ENCODE results near the gene ADTRP.
A peak's percentile ranks its signal among the peaks of the same experiment; 100 is the strongest.
"Not testable (repeated sequence)": the region's sequence is repeated elsewhere in the genome, so short reads cannot be mapped to it uniquely, and the experiment has no call there.

ADTRP gene

DNA sequence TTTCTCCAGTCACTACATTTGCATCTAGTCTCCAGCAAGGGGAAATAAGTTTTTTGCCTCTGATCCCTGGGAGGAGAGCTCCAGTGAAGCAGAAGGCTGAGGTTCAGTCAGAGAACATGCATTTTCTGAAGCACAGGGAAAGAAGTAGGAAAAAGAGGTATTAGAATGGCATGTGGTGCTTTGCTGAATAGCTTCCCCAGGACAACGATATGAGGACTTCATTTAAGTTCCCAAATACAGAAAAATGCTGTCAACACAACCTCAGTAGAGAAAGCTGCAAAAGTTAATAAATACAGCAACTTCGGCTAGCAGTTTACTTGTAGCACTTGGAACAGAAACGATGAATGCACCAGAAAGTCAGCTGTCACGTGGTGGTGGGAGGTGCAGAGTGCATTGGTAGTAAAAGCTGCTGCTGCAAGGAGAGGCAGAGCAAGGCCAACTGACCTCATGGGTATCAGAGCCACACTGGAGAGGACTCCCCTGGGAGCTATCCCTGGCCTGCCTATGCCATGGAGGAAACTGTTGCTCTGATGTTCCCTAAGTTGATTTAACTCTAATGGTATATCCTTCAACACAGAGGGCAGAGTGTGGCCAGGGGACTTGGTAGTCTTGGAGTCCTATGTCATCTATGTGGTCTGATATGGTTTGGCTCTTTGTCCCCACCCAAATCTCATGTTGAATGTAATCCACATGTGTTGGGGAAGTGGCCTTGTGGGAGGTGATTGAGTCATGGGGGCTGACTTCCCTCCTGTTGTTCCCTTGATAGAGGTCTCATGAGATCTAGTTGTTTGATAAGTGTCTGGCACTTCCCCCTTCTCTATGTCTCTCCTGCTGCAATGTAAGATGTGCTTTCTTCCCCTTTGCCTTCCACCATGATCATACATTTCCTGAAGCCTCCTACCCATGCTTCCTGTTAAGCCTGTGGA, 85.9 kb downstream of the ADTRP start:
- TF ChIP-seq, protein P1, sequence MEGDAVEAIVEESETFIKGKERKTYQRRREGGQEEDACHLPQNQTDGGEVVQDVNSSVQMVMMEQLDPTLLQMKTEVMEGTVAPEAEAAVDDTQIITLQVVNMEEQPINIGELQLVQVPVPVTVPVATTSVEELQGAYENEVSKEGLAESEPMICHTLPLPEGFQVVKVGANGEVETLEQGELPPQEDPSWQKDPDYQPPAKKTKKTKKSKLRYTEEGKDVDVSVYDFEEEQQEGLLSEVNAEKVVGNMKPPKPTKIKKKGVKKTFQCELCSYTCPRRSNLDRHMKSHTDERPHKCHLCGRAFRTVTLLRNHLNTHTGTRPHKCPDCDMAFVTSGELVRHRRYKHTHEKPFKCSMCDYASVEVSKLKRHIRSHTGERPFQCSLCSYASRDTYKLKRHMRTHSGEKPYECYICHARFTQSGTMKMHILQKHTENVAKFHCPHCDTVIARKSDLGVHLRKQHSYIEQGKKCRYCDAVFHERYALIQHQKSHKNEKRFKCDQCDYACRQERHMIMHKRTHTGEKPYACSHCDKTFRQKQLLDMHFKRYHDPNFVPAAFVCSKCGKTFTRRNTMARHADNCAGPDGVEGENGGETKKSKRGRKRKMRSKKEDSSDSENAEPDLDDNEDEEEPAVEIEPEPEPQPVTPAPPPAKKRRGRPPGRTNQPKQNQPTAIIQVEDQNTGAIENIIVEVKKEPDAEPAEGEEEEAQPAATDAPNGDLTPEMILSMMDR (conservative IDR thresholded peaks at IDR 0.05; ENCODE audit: low read depth, low read length), result no peak
- no peak for DNase-seq (ENCODE audit: low read depth)
- no peak overlapping the region for H3K4me3 ChIP-seq (ENCODE audit: low read length)

DNA sequence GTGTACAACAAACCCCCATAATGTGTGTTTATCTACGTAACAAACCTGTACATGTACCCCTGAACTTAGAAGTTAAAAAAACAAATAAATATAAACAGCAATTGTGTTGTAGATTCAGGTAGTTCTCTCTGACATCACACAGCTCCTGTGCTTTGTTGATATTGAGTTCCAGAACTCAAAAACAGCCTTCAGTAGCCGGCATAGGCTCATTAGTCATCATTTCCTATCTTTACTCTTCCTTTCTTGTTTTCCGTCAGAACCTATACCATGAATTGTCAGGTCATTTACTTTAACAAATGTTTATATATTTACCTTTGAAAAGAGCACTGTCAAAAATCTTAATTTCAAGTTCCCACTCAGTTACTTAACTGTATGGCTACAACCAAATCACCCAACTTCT, 88.8 kb downstream of the ADTRP start:
- H3K4me3 ChIP-seq (ENCODE audit: low read length), result no peak overlapping the region
- DNase-seq (ENCODE audit: low read depth), result no peak
- TF ChIP-seq, protein P1 (conservative IDR thresholded peaks at IDR 0.05; ENCODE audit: low read depth, low read length), result no peak

DNA sequence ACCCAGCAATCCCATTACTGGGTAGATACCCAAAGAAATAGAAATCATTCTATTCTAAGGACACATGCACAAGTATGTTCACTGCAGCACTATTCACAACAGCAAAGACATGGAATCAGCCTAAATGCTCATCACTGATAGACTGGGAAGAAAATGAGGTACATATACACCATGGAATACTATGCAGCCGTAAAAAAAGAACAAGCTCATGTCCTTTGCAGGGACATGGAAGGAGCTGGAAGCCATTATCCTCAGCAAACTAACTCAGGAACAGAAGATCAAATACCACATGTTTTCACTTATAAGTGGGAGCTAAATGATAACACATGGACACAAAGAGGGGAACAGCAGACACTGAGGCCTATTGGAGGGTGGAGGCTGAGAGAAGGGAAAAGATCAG, 89.2 kb downstream of the ADTRP start:
- not testable (repeated sequence) for H3K4me3 ChIP-seq (ENCODE audit: low read length); DNase-seq (ENCODE audit: low read depth)

DNA sequence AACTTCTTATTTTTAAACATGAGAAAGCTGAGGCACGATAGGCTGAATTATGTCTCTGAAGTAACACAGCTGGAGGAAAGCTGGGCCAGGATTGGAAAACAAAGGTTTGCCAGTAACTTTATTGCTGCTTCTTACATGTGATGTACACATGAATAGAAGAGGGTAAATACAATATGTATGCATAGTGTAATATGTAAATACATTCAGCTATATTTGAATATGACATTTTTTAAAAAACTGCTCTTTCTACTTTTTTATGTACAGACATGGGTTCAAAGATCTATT, 90.2 kb downstream of the ADTRP start:
- DNase-seq (ENCODE audit: low read depth), result no peak
- TF ChIP-seq, protein P1 (conservative IDR thresholded peaks at IDR 0.05; ENCODE audit: low read depth, low read length), result no peak
- H3K4me3 ChIP-seq (ENCODE audit: low read length), result no peak overlapping the region

DNA sequence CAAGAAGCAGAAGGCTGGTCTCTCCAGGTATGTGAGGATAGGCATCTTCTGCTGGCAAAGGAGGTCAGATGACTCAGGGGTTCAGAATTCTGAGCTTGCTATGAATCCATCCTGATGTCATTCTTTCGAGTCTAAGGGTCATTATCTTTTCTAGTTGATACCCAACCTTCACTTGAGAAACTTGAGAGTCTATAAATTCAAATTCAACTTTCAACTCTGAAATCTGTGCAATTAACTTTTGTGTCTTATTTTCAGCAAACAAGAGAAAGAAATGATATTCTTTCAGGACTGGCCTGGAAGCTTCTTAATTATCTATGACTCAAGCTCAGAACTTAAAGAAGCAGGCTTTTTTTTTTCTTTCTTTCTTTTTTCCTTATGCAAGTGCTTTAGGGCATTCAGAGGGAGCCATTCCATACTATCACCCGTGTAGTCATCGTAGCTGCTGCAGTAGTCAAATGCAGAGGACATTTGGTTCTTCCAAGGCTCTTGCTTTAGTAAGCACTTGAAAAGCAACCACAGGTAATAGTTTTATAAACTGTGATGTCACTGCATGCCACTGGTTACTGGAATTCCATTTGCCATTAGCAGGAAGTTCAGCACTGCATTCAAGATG, 93.0 kb downstream of the ADTRP start:
- TF ChIP-seq, protein P1 (conservative IDR thresholded peaks at IDR 0.05; ENCODE audit: low read depth, low read length), result no peak
- peak; percentile 26 for DNase-seq (ENCODE audit: low read depth)
- H3K4me3 ChIP-seq (ENCODE audit: low read length), result no peak overlapping the region

DNA sequence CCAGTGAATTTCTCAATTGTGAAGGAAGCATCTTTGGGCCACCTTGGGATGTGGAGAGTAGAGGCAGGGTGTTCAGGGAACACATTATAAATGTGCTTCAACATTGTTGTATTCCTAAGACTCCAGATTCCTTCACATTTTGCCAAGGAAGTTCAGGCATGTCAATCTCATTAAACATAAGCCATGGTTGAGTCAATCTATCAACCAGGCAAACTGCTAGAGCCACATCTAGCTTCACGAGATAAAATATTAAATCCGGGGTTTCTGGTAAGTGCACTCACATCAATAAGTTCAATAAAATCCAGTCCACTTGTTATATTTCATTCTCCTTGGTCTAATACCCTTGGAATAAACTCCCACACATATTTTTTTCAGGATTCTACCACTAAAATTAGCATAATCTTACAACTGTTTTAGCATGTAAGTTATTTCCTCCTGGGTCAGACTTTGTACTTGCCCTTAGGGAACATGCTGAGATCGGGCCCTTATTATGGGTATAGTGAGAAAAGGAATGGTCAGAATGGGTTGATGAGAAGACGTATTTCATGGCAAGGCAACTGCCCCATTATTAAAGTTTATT, 93.6 kb downstream of the ADTRP start:
- H3K4me3 ChIP-seq (ENCODE audit: low read length), result no peak overlapping the region
- no peak for DNase-seq (ENCODE audit: low read depth)
- TF ChIP-seq, protein P1 (conservative IDR thresholded peaks at IDR 0.05; ENCODE audit: low read depth, low read length), result no peak

DNA sequence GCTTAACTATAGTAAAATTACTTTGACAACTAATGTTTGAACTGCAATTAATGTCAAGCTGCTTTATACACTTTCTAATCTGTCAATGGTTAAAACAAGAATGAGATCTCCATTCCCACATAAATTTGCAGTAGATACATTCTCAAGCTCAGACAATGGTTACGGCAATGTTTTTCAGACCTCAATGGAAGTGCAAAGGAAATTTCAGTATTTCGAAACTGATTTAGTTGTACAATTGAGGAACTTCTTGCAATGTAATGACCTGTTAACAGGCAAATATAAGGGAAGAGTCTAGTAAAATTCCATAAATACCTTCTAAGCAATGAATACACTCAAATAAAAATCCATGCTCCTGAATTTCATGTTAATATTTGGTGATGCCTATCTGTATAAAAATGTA, 94.7 kb downstream of the ADTRP start:
- H3K4me3 ChIP-seq (ENCODE audit: low read length), result no peak overlapping the region
- DNase-seq (ENCODE audit: low read depth), result no peak
- TF ChIP-seq, protein P1 (conservative IDR thresholded peaks at IDR 0.05; ENCODE audit: low read depth, low read length), result no peak

Measured in retinal pigment epithelial cell (primary cell).